ENCODE data around the gene ABCA4. TPM values are rescaled to one million over a fixed set of nuclear protein-coding genes. Genes with fewer than 3 reads are reported as not detected.

ABCA4 gene
- total RNA-seq, 1 donor from 2014 or later: 1.2 TPM

GRCh38 chr1:94015489-94015817, 105.5 kb downstream of the ABCA4 start:
- Mint-ChIP-seq H3K27me3 (ENCODE audit: insufficient read depth, low read depth) (peaks cover 2% of the 10 kb centered on the region), H3K4me3 (no peak overlapping the region), H3K9me3 (no peaks in the 10 kb centered on the region), H3K36me3 (no peaks in the 10 kb centered on the region), H3K27ac (no peak overlapping the region), H3K4me1 (peaks cover 19% of the 10 kb centered on the region)
- no peak overlapping the region for H3K4me3 ChIP-seq
- peaks cover 6% of the 10 kb centered on the region for H3K27me3 ChIP-seq
- H3K4me1 ChIP-seq: peaks cover 12% of the 10 kb centered on the region
- no peak for TF ChIP-seq EZH2 (IDR thresholded peaks at IDR 0.05)
- no peak for TF ChIP-seq EZH2phosphoT487 (IDR thresholded peaks at IDR 0.05)
- no peak for TF ChIP-seq CTCF (IDR thresholded peaks at IDR 0.05)
- H3K79me2 ChIP-seq (ENCODE audit: low read depth): no peaks in the 10 kb centered on the region
- no peaks in the 10 kb centered on the region for H3K9me3 ChIP-seq (ENCODE audit: low read depth)
- no peaks in the 10 kb centered on the region for H3K36me3 ChIP-seq
- H4K20me1 ChIP-seq (ENCODE audit: low read depth): no peaks in the 10 kb centered on the region
- no peaks in the 10 kb centered on the region for H3F3A ChIP-seq (ENCODE audit: low read depth)
- no peak overlapping the region for H3K27ac ChIP-seq
- H2AFZ ChIP-seq (replicated peaks): no peak overlapping the region
- DNase-seq (ENCODE audit: low spot score): no peak
- H3K9ac ChIP-seq: no peak overlapping the region
- H3K4me2 ChIP-seq: no peak overlapping the region

GRCh38 chr1:94014635-94015488, 106.1 kb downstream of the ABCA4 start:
- peaks cover 6% of the 10 kb centered on the region for H3K27me3 ChIP-seq
- no peak overlapping the region for H3K27ac ChIP-seq
- H3F3A ChIP-seq (ENCODE audit: low read depth): no peaks in the 10 kb centered on the region
- no peak overlapping the region for H3K4me2 ChIP-seq
- peaks cover 19% of the 10 kb centered on the region for H3K4me1 Mint-ChIP-seq
- TF ChIP-seq EZH2 (IDR thresholded peaks at IDR 0.05) (no peak), CTCF (IDR thresholded peaks at IDR 0.05) (no peak), EZH2phosphoT487 (IDR thresholded peaks at IDR 0.05) (no peak)
- H3K9me3 ChIP-seq (ENCODE audit: low read depth): no peaks in the 10 kb centered on the region
- no peak overlapping the region for H3K4me3 ChIP-seq
- no peak for DNase-seq (ENCODE audit: low spot score)
- no peaks in the 10 kb centered on the region for H3K36me3 ChIP-seq
- no peaks in the 10 kb centered on the region for H3K36me3 Mint-ChIP-seq
- H3K9ac ChIP-seq: no peak overlapping the region
- no peak overlapping the region for H3K4me3 Mint-ChIP-seq
- H3K4me1 ChIP-seq: peaks cover 12% of the 10 kb centered on the region
- peaks cover 2% of the 10 kb centered on the region for H3K27me3 Mint-ChIP-seq (ENCODE audit: insufficient read depth, low read depth)
- no peak overlapping the region for H3K27ac Mint-ChIP-seq
- H3K9me3 Mint-ChIP-seq: no peaks in the 10 kb centered on the region
- no peaks in the 10 kb centered on the region for H4K20me1 ChIP-seq (ENCODE audit: low read depth)
- no peaks in the 10 kb centered on the region for H3K79me2 ChIP-seq (ENCODE audit: low read depth)
- no peak overlapping the region for H2AFZ ChIP-seq (replicated peaks)

GRCh38 chr1:94014087-94014486, 106.9 kb downstream of the ABCA4 start:
- Mint-ChIP-seq H3K4me3 (no peak overlapping the region), H3K27ac (no peak overlapping the region), H3K36me3 (no peaks in the 10 kb centered on the region), H3K9me3 (no peaks in the 10 kb centered on the region), H3K27me3 (ENCODE audit: insufficient read depth, low read depth) (peaks cover 2% of the 10 kb centered on the region), H3K4me1 (peaks cover 19% of the 10 kb centered on the region)
- Histone ChIP-seq H3K27ac (no peak overlapping the region), H4K20me1 (ENCODE audit: low read depth) (no peaks in the 10 kb centered on the region), H3K4me2 (no peak overlapping the region), H2AFZ (replicated peaks) (no peak overlapping the region), H3K79me2 (ENCODE audit: low read depth) (no peaks in the 10 kb centered on the region), H3F3A (ENCODE audit: low read depth) (no peaks in the 10 kb centered on the region), H3K27me3 (peaks cover 6% of the 10 kb centered on the region), H3K9me3 (ENCODE audit: low read depth) (no peaks in the 10 kb centered on the region), H3K4me1 (peaks cover 12% of the 10 kb centered on the region), H3K4me3 (no peak overlapping the region), H3K36me3 (no peaks in the 10 kb centered on the region), H3K9ac (no peak overlapping the region)
- TF ChIP-seq EZH2 (IDR thresholded peaks at IDR 0.05): no peak
- TF ChIP-seq EZH2phosphoT487 (IDR thresholded peaks at IDR 0.05): no peak
- no peak for TF ChIP-seq CTCF (IDR thresholded peaks at IDR 0.05)
- no peak for DNase-seq (ENCODE audit: low spot score)

Data from neural progenitor cell (in vitro differentiated cells).